HEK293T (cell line): ENCODE results near the gene COL19A1.

Experiments
- BHLHE40 ChIP-seq: fragments of 450-650 bp; IDR thresholded peaks from 2 replicates; pipeline ENCODE4 v1.6.1; 2016; ENCODE audit warnings: mild to moderate bottlenecking, moderate library complexity, borderline replicate concordance
- FOXM1 ChIP-seq: fragments of 450-650 bp; IDR thresholded peaks from 2 replicates; pipeline ENCODE4 v1.6.1; 2017; ENCODE audit warnings: mild to moderate bottlenecking, borderline replicate concordance
- L3MBTL2 ChIP-seq: fragments of 450-650 bp; conservative IDR thresholded peaks from 2 replicates; pipeline ENCODE4 v1.6.1; 2016; ENCODE audit warnings: mild to moderate bottlenecking
- LEF1 ChIP-seq: fragments of 450-650 bp; IDR thresholded peaks from 2 replicates; pipeline ENCODE4 v1.6.1; 2017; ENCODE audit warnings: mild to moderate bottlenecking, borderline replicate concordance
- SP1 ChIP-seq: fragments of 450-650 bp; IDR thresholded peaks from 2 replicates; pipeline ENCODE4 v1.6.1; 2017
- SUZ12 ChIP-seq: fragments of 450-650 bp; IDR thresholded peaks from 2 replicates; pipeline ENCODE4 v1.6.1; 2016; ENCODE audit warnings: mild to moderate bottlenecking
- TARDBP ChIP-seq: fragments of 450-650 bp; IDR thresholded peaks from 2 replicates; pipeline ENCODE4 v1.6.1; 2016
- ZNF384 ChIP-seq: fragments of 450-650 bp; IDR thresholded peaks from 2 replicates; pipeline ENCODE4 v1.6.1; 2016

GRCh38 chr6:70166088-70166958 lies 300.0 kb downstream of the COL19A1 start:
- TF ChIP-seq ZNF384 = no peak
- TF ChIP-seq TARDBP = no peak
- no peak for TF ChIP-seq SP1
- no peak for TF ChIP-seq SUZ12
- no peak for TF ChIP-seq FOXM1
- no peak for TF ChIP-seq LEF1
- TF ChIP-seq L3MBTL2 = no peak; the same call in 1 of the 2 replicates
- TF ChIP-seq BHLHE40 = no peak
